Liver (tissue), 3 donors: ENCODE measurements around the gene PKD1.

Experiments
- ATF3 ChIP-seq: IDR thresholded peaks from 2 replicates; pipeline ENCODE4 v1.6.1; 2016; ENCODE audit warnings: antibody characterized with exemption
- EGR1 ChIP-seq, 2 donors: IDR thresholded peaks; 2 replicates each; pipeline ENCODE4 v1.6.1; 2016 to 2018; ENCODE audit warnings: antibody characterized with exemption in 2 of 2, low read depth in 2 of 2
- HNF4A ChIP-seq, 2 donors: conservative IDR thresholded peaks; 2 replicates each; pipeline ENCODE4 v1.6.1; 2016; ENCODE audit warnings: antibody characterized with exemption in 2 of 2, mild to moderate bottlenecking in 2 of 2
- JUND ChIP-seq, 2 donors: IDR thresholded peaks; 2 replicates each; pipeline ENCODE4 v1.6.1; 2016; ENCODE audit warnings: antibody characterized with exemption in 2 of 2
- RAD21 ChIP-seq, 2 donors: IDR thresholded peaks; 2 replicates each; pipeline ENCODE4 v1.6.1; 2016; ENCODE audit warnings: antibody characterized with exemption in 2 of 2, mild to moderate bottlenecking in 2 of 2
- SP1 ChIP-seq: IDR thresholded peaks from 2 replicates; pipeline ENCODE4 v1.6.1; 2018; ENCODE audit warnings: antibody characterized with exemption, mild to moderate bottlenecking
- YY1 ChIP-seq: IDR thresholded peaks from 2 replicates; pipeline ENCODE4 v1.6.1; 2016; ENCODE audit warnings: antibody characterized with exemption, mild to moderate bottlenecking
- TF ChIP-seq, protein P1 (sequence below): IDR thresholded peaks from 2 replicates; pipeline ENCODE4 v1.6.1; 2016; ENCODE audit warnings: antibody characterized with exemption
- TF ChIP-seq, protein P2 (sequence below): fragments of 150-350 bp; IDR thresholded peaks from 2 replicates; pipeline ENCODE4 v1.5.1; 2017; ENCODE audit warnings: improper control_type of control experiment, low read depth, low read length; ENCODE audit not compliant: missing input control
- TF ChIP-seq, protein P3 (sequence below): IDR thresholded peaks from 2 replicates; pipeline ENCODE4 v1.6.1; 2016; ENCODE audit warnings: antibody characterized with exemption, mild to moderate bottlenecking
- TF ChIP-seq, protein P4 (sequence below): IDR thresholded peaks from 2 replicates; pipeline ENCODE4 v1.6.1; 2016; ENCODE audit warnings: antibody characterized with exemption
- donor health status: healthy.
- donor health status: healthy.

DNA sequence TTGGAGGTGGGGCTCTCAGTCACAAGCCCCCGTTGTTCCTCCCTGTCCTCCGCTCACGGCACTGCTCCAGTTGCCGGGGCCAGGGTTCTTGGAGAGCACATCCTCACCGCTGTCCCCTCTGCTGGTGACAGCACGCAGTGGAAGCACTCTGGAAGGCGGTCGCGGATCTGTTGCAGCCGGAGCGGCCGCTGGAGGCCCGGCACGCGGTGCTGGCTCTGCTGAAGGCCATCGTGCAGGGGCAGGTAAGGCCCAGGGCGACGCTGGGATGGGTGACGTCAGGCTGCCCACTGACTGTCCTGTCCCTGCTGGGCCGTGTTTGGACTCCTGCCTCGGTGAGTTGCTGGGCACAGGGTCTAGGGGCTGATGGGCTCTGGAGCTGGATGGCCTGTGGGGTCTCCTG, 82.5 kb downstream of the PKD1 start:
- TF ChIP-seq, protein P1, sequence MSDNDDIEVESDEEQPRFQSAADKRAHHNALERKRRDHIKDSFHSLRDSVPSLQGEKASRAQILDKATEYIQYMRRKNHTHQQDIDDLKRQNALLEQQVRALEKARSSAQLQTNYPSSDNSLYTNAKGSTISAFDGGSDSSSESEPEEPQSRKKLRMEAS, result no peak
- TF ChIP-seq YY1 (no peak), SP1 (no peak), HNF4A (conservative IDR thresholded peaks at IDR 0.05) (no peak), EGR1 (IDR thresholded peaks at IDR 0.05; ENCODE audit: low read depth in 2 of 2) (no peak), ATF3 (no peak), JUND (IDR thresholded peaks at IDR 0.05) (no peak), RAD21 (IDR thresholded peaks at IDR 0.05) (no peak)
- TF ChIP-seq, protein P2, sequence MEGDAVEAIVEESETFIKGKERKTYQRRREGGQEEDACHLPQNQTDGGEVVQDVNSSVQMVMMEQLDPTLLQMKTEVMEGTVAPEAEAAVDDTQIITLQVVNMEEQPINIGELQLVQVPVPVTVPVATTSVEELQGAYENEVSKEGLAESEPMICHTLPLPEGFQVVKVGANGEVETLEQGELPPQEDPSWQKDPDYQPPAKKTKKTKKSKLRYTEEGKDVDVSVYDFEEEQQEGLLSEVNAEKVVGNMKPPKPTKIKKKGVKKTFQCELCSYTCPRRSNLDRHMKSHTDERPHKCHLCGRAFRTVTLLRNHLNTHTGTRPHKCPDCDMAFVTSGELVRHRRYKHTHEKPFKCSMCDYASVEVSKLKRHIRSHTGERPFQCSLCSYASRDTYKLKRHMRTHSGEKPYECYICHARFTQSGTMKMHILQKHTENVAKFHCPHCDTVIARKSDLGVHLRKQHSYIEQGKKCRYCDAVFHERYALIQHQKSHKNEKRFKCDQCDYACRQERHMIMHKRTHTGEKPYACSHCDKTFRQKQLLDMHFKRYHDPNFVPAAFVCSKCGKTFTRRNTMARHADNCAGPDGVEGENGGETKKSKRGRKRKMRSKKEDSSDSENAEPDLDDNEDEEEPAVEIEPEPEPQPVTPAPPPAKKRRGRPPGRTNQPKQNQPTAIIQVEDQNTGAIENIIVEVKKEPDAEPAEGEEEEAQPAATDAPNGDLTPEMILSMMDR, result no peak
- TF ChIP-seq, protein P3, sequence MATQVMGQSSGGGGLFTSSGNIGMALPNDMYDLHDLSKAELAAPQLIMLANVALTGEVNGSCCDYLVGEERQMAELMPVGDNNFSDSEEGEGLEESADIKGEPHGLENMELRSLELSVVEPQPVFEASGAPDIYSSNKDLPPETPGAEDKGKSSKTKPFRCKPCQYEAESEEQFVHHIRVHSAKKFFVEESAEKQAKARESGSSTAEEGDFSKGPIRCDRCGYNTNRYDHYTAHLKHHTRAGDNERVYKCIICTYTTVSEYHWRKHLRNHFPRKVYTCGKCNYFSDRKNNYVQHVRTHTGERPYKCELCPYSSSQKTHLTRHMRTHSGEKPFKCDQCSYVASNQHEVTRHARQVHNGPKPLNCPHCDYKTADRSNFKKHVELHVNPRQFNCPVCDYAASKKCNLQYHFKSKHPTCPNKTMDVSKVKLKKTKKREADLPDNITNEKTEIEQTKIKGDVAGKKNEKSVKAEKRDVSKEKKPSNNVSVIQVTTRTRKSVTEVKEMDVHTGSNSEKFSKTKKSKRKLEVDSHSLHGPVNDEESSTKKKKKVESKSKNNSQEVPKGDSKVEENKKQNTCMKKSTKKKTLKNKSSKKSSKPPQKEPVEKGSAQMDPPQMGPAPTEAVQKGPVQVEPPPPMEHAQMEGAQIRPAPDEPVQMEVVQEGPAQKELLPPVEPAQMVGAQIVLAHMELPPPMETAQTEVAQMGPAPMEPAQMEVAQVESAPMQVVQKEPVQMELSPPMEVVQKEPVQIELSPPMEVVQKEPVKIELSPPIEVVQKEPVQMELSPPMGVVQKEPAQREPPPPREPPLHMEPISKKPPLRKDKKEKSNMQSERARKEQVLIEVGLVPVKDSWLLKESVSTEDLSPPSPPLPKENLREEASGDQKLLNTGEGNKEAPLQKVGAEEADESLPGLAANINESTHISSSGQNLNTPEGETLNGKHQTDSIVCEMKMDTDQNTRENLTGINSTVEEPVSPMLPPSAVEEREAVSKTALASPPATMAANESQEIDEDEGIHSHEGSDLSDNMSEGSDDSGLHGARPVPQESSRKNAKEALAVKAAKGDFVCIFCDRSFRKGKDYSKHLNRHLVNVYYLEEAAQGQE, result no peak
- TF ChIP-seq, protein P4, sequence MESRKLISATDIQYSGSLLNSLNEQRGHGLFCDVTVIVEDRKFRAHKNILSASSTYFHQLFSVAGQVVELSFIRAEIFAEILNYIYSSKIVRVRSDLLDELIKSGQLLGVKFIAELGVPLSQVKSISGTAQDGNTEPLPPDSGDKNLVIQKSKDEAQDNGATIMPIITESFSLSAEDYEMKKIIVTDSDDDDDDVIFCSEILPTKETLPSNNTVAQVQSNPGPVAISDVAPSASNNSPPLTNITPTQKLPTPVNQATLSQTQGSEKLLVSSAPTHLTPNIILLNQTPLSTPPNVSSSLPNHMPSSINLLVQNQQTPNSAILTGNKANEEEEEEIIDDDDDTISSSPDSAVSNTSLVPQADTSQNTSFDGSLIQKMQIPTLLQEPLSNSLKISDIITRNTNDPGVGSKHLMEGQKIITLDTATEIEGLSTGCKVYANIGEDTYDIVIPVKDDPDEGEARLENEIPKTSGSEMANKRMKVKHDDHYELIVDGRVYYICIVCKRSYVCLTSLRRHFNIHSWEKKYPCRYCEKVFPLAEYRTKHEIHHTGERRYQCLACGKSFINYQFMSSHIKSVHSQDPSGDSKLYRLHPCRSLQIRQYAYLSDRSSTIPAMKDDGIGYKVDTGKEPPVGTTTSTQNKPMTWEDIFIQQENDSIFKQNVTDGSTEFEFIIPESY, result no peak
